Subcutaneous adipose tissue (tissue), 4 donors: Measurements from ENCODE around the gene ZNF581. TPM values are rescaled to one million over a fixed set of nuclear protein-coding genes. Genes with fewer than 3 reads are reported as not detected.

Experiments used
- CTCF ChIP-seq: fragments of 450-650 bp; IDR thresholded peaks from one replicate; pipeline ENCODE4 v1.5.1; 2016; ENCODE audit warnings: low read depth, mild to moderate bottlenecking, control low read depth, antibody characterized with exemption, moderate library complexity
- total RNA-seq, 4 donors: library from RNA; depleted of rRNA; stranded (reverse); fragments of >200 nt; gene quantifications; one replicate each; pipeline ENCODE4 v1.1.0, GENCODE V29; 2016

Gene ZNF581
- total RNA-seq, 4 donors from 2014 or later: 6.4 to 25.5 (median 19.0) TPM

DNA sequence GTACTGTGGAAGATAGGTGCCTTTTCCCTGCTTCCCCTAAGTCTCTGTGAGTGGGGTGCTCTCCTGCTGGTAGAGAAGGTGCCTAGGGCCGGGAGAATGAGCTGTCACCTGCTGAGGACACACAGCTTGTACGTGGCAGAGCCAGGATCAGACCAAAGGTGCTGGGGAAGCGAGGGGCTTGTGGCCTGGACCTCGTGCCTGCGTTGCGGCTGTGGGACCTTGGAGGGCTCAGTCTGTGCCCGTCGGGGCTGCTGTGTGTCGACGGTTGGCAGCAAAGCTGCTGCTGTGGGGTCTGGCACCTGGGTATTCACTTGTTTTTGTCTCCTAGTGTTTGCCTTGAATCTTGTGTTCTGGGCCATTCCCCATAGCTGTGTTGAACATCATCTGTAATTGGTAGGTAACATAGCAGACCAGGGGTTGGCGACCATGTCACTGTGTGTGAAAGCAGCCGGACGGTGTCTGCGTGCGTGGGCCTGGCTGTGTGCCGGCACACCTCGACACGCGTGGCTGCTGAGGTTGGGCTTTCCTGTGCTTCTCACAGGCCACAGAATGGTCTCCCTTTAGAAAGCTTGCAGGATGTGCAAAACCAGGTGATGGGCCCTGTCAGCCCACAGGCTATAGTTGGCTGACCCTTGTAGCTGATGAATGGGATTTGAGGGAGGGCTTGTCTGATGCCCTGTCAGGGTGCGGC, 20.5 kb downstream of the ZNF581 start:
- TF ChIP-seq CTCF: no peak

GRCh38 chr19:55666343-55667005, 23.0 kb downstream of the ZNF581 start:
- no peak for TF ChIP-seq CTCF

GRCh38 chr19:55667006-55667381, 23.5 kb downstream of the ZNF581 start:
- TF ChIP-seq CTCF: no peak

DNA sequence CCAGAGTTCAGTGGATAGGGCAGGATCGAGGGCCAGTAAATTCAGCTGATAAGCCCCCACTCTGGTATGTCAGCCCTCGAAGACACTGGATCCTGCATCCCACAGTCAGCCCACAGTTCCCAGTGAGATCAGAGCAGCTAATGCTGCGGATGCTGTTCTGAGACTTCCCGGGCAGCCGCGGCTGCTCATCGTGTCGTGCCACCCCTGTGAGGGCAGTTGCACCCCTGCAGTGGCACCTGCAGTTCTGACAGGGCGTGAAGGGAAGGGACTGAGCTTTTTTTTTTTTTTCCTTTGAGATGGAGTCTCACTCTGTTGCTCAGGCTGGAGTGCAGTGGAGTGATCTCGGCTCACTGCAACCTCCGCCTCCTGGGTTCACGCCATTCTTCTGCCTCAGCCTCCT, 24.1 kb downstream of the ZNF581 start:
- no peak for TF ChIP-seq CTCF

DNA sequence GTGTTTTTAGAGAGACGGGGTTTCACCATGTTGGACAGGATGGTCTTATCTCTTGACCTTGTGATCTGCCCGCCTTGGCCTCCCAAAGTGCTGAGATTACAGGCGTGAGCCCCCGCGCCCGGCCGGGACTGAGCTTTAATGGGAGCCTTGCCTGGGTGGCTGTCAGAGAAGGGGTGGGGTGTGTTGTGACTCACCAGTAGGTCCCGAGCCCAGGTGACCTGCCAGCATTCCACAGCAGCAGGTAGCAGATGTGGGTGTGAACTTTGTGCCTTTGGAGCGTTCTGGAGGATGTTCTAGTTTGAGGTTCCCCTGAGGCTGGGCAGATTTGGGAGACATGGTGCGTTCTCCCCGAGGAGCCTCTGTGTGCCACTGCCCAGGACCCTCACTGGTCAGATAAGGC, 24.5 kb downstream of the ZNF581 start:
- TF ChIP-seq CTCF: no peak

DNA sequence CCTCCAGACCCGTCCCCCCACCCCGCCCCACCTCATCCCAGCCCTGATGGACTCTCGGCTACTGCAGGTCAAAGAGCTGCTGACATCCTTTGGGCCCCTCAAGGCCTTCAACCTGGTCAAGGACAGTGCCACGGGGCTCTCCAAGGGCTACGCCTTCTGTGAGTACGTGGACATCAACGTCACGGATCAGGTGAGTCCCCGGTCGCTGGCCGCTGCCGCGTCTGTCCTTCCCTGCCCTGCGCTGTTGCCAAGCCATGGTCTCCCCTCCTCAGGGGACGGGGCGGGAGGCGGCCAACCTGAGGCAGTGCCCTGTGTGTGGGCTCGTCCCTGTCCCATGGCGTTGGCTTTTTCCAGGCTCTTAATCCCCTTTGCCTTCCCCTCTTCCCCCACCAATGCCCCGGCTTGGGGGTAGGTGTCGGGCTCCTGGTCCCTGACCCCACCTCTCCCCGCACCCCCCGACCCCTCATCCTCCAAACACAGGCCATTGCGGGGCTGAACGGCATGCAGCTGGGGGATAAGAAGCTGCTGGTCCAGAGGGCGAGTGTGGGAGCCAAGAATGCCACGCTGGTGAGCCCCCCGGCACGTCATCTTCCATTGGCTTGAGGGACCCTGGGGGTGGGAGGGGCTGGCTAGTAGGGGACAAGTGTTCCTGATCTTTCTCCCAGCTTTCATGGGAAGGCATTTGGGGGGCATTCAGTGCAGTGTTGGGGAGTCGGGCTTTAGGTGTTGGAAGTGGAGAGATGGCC, 25.3 kb downstream of the ZNF581 start:
- TF ChIP-seq CTCF: no peak
